Right atrium auricular region (tissue), 2 donors: ENCODE measurements around the gene LIMS1. TPM values are rescaled to one million over a fixed set of nuclear protein-coding genes. Genes with fewer than 3 reads are reported as not detected.
"Not testable (repeated sequence)": the region's sequence is repeated elsewhere in the genome, so short reads cannot be mapped to it uniquely, and the experiment has no call there.

ENCODE experiments used
- DNase-seq: peaks from one replicate; pipeline ENCODE4 v3.0.0-alpha.2; 2019; ENCODE audit warnings: low spot score
- H3K27ac ChIP-seq, 2 donors: fragments of 200-600 bp; sonication (generic); 1 replicate in 1 of 2; 2 replicates in 1 of 2; pipeline ENCODE4 v1.5.1; 2016 to 2019
- H3K27me3 ChIP-seq, 2 donors: fragments of 200-600 bp; sonication (generic); one replicate each; pipeline versions ENCODE4 v1.5.1 to v1.6.0; 2017 to 2019
- H3K36me3 ChIP-seq: fragments of 200-600 bp; sonication (generic); one replicate; pipeline ENCODE4 v1.5.1; 2016
- H3K4me1 ChIP-seq, 2 donors: fragments of 200-600 bp; sonication (generic); one replicate each; pipeline versions ENCODE4 v1.5.1 to v1.6.0; 2017 to 2019
- H3K4me3 ChIP-seq, 2 donors: fragments of 200-600 bp; sonication (generic); 1 replicate in 1 of 2; 2 replicates in 1 of 2; pipeline ENCODE4 v1.5.1; 2017 to 2019; ENCODE audit warnings: mild to moderate bottlenecking in 1 of 2, moderate library complexity in 1 of 2
- H3K9me3 ChIP-seq, 2 donors: fragments of 200-600 bp; sonication (generic); one replicate each; pipeline ENCODE4 v1.5.1; 2019
- CTCF ChIP-seq, 2 donors: fragments of 200-600 bp; sonication (generic); IDR thresholded peaks; one replicate each; pipeline ENCODE4 v1.5.1; 2019; ENCODE audit warnings: antibody characterized with exemption in 2 of 2
- total RNA-seq, 2 donors: library from RNA; depleted of rRNA; stranded (reverse); fragments of >200 nt; gene quantifications; one replicate each; pipeline ENCODE4 v1.1.0, GENCODE V29; 2016

The LIMS1 gene
- total RNA-seq = 100 to 1,000 TPM in 1 of 2 donors, 10 to 100 TPM in 1; 66.7 to 106 TPM

- peak; percentile 88 for DNase-seq
- Histone ChIP-seq H3K36me3 (no peaks in the 10 kb centered on the region), H3K9me3 (no peaks in the 10 kb centered on the region), H3K27me3 (no peaks in the 10 kb centered on the region), H3K27ac (peak within 1 kb of the TSS; percentile 96 to 98), H3K4me3 (peak within 1 kb of the TSS; percentile 74 to 78), H3K4me1 (peaks cover 0 to 26% of the 10 kb centered on the region in 2 donors)
- peak; percentile 13 to 39 for TF ChIP-seq CTCF (IDR thresholded peaks at IDR 0.05)
These were observed at the start of gene LIMS1 for GRCh38 chr2:108533832-108534583. LIMS1 (plus strand) TSS chr2:108534470; CDS start chr2:108534563, 93 bp downstream.

GRCh38 chr2:108485253-108485652, 49.0 kb upstream of the LIMS1 start:
- no peak overlapping the region for H3K4me3 ChIP-seq
- no peaks in the 10 kb centered on the region for H3K9me3 ChIP-seq
- DNase-seq = no peak
- peaks cover 62% of the 10 kb centered on the region for H3K36me3 ChIP-seq
- no peak overlapping the region for H3K27ac ChIP-seq
- TF ChIP-seq CTCF (IDR thresholded peaks at IDR 0.05) = no peak
- H3K27me3 ChIP-seq = no peaks in the 10 kb centered on the region
- no peaks in the 10 kb centered on the region for H3K4me1 ChIP-seq

- Histone ChIP-seq H3K27ac (no peak overlapping the region), H3K4me1 (no peaks in the 10 kb centered on the region), H3K4me3 (no peak overlapping the region), H3K27me3 (no peaks in the 10 kb centered on the region), H3K36me3 (peaks cover 56% of the 10 kb centered on the region), H3K9me3 (no peaks in the 10 kb centered on the region)
- no peak for DNase-seq
- no peak for TF ChIP-seq CTCF (IDR thresholded peaks at IDR 0.05)
These were observed 43.7 kb upstream of the LIMS1 start for GRCh38 chr2:108490506-108491122.

GRCh38 chr2:108491848-108492247, 42.4 kb upstream of the LIMS1 start:
- no peak for TF ChIP-seq CTCF (IDR thresholded peaks at IDR 0.05)
- peaks cover 54% of the 10 kb centered on the region for H3K36me3 ChIP-seq
- H3K4me1 ChIP-seq = no peaks in the 10 kb centered on the region
- no peak for DNase-seq
- H3K4me3 ChIP-seq = no peak overlapping the region
- no peak overlapping the region for H3K27ac ChIP-seq
- no peaks in the 10 kb centered on the region for H3K27me3 ChIP-seq
- H3K9me3 ChIP-seq = no peaks in the 10 kb centered on the region

- Histone ChIP-seq H3K9me3 (no peaks in the 10 kb centered on the region), H3K27ac (no peak overlapping the region), H3K4me3 (no peak overlapping the region), H3K27me3 (no peaks in the 10 kb centered on the region), H3K4me1 (no peaks in the 10 kb centered on the region), H3K36me3 (peaks cover 54% of the 10 kb centered on the region)
- TF ChIP-seq CTCF (IDR thresholded peaks at IDR 0.05) = no peak
- no peak for DNase-seq
These were observed 41.9 kb upstream of the LIMS1 start for GRCh38 chr2:108492364-108492763.

GRCh38 chr2:108496167-108496566, 38.1 kb upstream of the LIMS1 start:
- not testable (repeated sequence) for H3K27me3 ChIP-seq, H3K27ac ChIP-seq, H3K4me3 ChIP-seq, H3K9me3 ChIP-seq, H3K4me1 ChIP-seq, DNase-seq
- H3K36me3 ChIP-seq = peaks cover 35% of the 10 kb centered on the region

- not testable (repeated sequence) for H3K27ac ChIP-seq, H3K9me3 ChIP-seq, H3K36me3 ChIP-seq, DNase-seq, H3K4me1 ChIP-seq, H3K27me3 ChIP-seq, H3K4me3 ChIP-seq
These were observed 26.6 kb upstream of the LIMS1 start for GRCh38 chr2:108507620-108508019.

GRCh38 chr2:108512431-108512830, 21.8 kb upstream of the LIMS1 start:
- H3K4me1 ChIP-seq, H3K36me3 ChIP-seq, H3K27me3 ChIP-seq, H3K27ac ChIP-seq, H3K4me3 ChIP-seq, H3K9me3 ChIP-seq, DNase-seq: not testable (repeated sequence)

GRCh38 chr2:108514478-108514877, 19.8 kb upstream of the LIMS1 start:
- not testable (repeated sequence) for H3K4me3 ChIP-seq, DNase-seq, H3K27me3 ChIP-seq, H3K9me3 ChIP-seq, H3K27ac ChIP-seq, H3K4me1 ChIP-seq, H3K36me3 ChIP-seq
